Hepatocyte (in vitro differentiated cells): ENCODE data around the gene B3GALT4.

Experiments used
- EZH2 ChIP-seq: fragments of 200-600 bp; sonication (generic); IDR thresholded peaks from 2 replicates; pipeline ENCODE4 v1.6.1; 2016; ENCODE audit warnings: antibody characterized with exemption, mild to moderate bottlenecking, borderline replicate concordance
- TF ChIP-seq, protein P1 (sequence below): fragments of 200-600 bp; sonication (generic); IDR thresholded peaks from 2 replicates; pipeline ENCODE4 v1.5.1; 2016; ENCODE audit warnings: antibody characterized with exemption, mild to moderate bottlenecking; ENCODE audit not compliant: poor library complexity

DNA sequence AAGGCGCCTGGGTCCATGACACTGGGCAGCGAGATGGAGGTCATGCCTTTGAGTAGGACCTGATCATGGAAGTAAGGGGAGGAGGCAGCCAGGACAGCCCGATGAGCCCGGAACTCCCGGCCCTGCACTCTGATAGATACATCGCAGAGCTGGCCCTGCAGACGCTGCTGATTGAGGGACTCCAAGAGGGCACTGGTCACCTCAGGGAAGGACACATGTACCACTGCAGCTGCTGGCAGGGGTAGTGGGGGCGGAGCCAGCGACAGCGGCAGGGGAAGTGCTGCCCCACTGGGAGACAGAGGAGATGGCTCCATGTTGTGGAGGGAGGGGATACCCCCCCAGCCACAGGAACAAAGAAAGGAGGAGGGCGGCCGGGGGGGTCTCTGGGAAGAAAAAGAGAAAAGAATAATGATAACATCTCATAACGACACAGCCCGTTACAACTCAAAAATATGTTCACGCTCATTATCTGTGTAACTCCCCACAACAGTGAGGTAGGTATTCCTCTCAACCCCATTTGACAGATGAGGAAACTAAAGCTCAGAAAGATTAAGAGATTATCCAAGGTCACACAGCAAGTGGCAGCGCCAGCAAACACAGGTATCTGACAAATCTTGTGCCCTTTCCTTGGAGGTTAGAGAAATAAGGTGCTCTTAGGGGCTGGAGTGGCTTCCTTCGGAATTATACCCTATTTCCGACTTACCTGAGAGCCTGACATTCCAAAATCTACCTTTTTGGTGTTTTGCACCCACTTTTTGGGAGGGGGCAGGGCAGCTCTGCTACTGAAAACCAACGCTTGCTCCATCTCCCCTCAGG lies 39.9 kb downstream of the B3GALT4 start:
- TF ChIP-seq, protein P1, sequence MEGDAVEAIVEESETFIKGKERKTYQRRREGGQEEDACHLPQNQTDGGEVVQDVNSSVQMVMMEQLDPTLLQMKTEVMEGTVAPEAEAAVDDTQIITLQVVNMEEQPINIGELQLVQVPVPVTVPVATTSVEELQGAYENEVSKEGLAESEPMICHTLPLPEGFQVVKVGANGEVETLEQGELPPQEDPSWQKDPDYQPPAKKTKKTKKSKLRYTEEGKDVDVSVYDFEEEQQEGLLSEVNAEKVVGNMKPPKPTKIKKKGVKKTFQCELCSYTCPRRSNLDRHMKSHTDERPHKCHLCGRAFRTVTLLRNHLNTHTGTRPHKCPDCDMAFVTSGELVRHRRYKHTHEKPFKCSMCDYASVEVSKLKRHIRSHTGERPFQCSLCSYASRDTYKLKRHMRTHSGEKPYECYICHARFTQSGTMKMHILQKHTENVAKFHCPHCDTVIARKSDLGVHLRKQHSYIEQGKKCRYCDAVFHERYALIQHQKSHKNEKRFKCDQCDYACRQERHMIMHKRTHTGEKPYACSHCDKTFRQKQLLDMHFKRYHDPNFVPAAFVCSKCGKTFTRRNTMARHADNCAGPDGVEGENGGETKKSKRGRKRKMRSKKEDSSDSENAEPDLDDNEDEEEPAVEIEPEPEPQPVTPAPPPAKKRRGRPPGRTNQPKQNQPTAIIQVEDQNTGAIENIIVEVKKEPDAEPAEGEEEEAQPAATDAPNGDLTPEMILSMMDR = no peak
- no peak for TF ChIP-seq EZH2
